Measurements from ENCODE around the gene OTOP2.

The OTOP2 gene

GRCh38 chr17:74900208-74900607, 23.9 kb upstream of the OTOP2 start:
- no peaks in the 10 kb centered on the region for H3K4me1 ChIP-seq (ENCODE audit: control insufficient read depth in 1 of 2, insufficient read depth in 2 of 2, low read length in 2 of 2)
- H4K91ac ChIP-seq (ENCODE audit: low read depth, low read length) = no peak overlapping the region
- DNase-seq = no peak
- no peak overlapping the region for H2AFZ ChIP-seq (ENCODE audit: insufficient read depth, low read length, poor library complexity)
- no peak overlapping the region for H2BK5ac ChIP-seq (ENCODE audit: low read depth, low read length, poor library complexity)
- no peak overlapping the region for H3K23ac ChIP-seq (ENCODE audit: low read length)
- no CpG with 5 or more reads among the region's 8 CpGs for WGBS (ENCODE audit: extremely low coverage, insufficient coverage, insufficient read length)
- H2BK120ac ChIP-seq (ENCODE audit: insufficient read depth, low read length, poor library complexity) = no peak overlapping the region
- no peak overlapping the region for H3K4me3 ChIP-seq (ENCODE audit: low read depth, low read length)
- no peaks in the 10 kb centered on the region for H3K27me3 ChIP-seq (ENCODE audit: insufficient read depth, low read length)
- no peak overlapping the region for H3K9ac ChIP-seq (ENCODE audit: low read length)
- no peak overlapping the region for H4K8ac ChIP-seq (ENCODE audit: low read depth, low read length)
- no peak overlapping the region for H4K12ac ChIP-seq (ENCODE audit: low read depth, low read length)
- no peak overlapping the region for H3K18ac ChIP-seq (ENCODE audit: low read length)
- H3K27ac ChIP-seq (ENCODE audit: low read depth, low read length) = no peak overlapping the region
- H2AK5ac ChIP-seq (ENCODE audit: low read length) = no peak overlapping the region
- H3K4ac ChIP-seq (ENCODE audit: low read depth, low read length) = no peak overlapping the region
- peaks cover 7% of the 10 kb centered on the region for H3K9me3 ChIP-seq (ENCODE audit: insufficient read depth, low read depth, low read length)
- H3K36me3 ChIP-seq (ENCODE audit: control insufficient read depth in 1 of 2, insufficient read depth in 2 of 2, low read length in 2 of 2) = no peaks in the 10 kb centered on the region
- no peaks in the 10 kb centered on the region for H3K79me1 ChIP-seq (ENCODE audit: low read length)
- no peaks in the 10 kb centered on the region for H3K79me2 ChIP-seq (ENCODE audit: control insufficient read depth, insufficient read depth, low read length, poor library complexity)
- H3K14ac ChIP-seq (ENCODE audit: low read length) = no peak overlapping the region
- no peak overlapping the region for H2BK12ac ChIP-seq (ENCODE audit: low read length)
- H3K4me2 ChIP-seq (ENCODE audit: low read length) = no peak overlapping the region

GRCh38 chr17:74901353-74902135, 22.5 kb upstream of the OTOP2 start:
- no peaks in the 10 kb centered on the region for H3K4me1 ChIP-seq (ENCODE audit: control insufficient read depth in 1 of 2, insufficient read depth in 2 of 2, low read length in 2 of 2)
- H2AFZ ChIP-seq (ENCODE audit: insufficient read depth, low read length, poor library complexity) = no peak overlapping the region
- H3K79me1 ChIP-seq (ENCODE audit: low read length) = no peaks in the 10 kb centered on the region
- no peak overlapping the region for H3K27ac ChIP-seq (ENCODE audit: low read depth, low read length)
- H3K79me2 ChIP-seq (ENCODE audit: control insufficient read depth, insufficient read depth, low read length, poor library complexity) = no peaks in the 10 kb centered on the region
- H3K9ac ChIP-seq (ENCODE audit: low read length) = no peak overlapping the region
- H4K91ac ChIP-seq (ENCODE audit: low read depth, low read length) = no peak overlapping the region
- H3K27me3 ChIP-seq (ENCODE audit: insufficient read depth, low read length) = no peaks in the 10 kb centered on the region
- no peak overlapping the region for H3K4me3 ChIP-seq (ENCODE audit: low read depth, low read length)
- no peak overlapping the region for H3K14ac ChIP-seq (ENCODE audit: low read length)
- no peak overlapping the region for H3K4me2 ChIP-seq (ENCODE audit: low read length)
- no peak for DNase-seq
- H3K9me3 ChIP-seq (ENCODE audit: insufficient read depth, low read depth, low read length) = peaks cover 7% of the 10 kb centered on the region
- no peak overlapping the region for H4K12ac ChIP-seq (ENCODE audit: low read depth, low read length)
- no peak overlapping the region for H3K4ac ChIP-seq (ENCODE audit: low read depth, low read length)
- H2BK120ac ChIP-seq (ENCODE audit: insufficient read depth, low read length, poor library complexity) = no peak overlapping the region
- H3K18ac ChIP-seq (ENCODE audit: low read length) = no peak overlapping the region
- no peak overlapping the region for H2BK5ac ChIP-seq (ENCODE audit: low read depth, low read length, poor library complexity)
- no peaks in the 10 kb centered on the region for H3K36me3 ChIP-seq (ENCODE audit: control insufficient read depth in 1 of 2, insufficient read depth in 2 of 2, low read length in 2 of 2)
- no CpG with 5 or more reads among the region's 14 CpGs for WGBS (ENCODE audit: extremely low coverage, insufficient coverage, insufficient read length)
- no peak overlapping the region for H2AK5ac ChIP-seq (ENCODE audit: low read length)
- no peak overlapping the region for H2BK12ac ChIP-seq (ENCODE audit: low read length)
- no peak overlapping the region for H3K23ac ChIP-seq (ENCODE audit: low read length)
- no peak overlapping the region for H4K8ac ChIP-seq (ENCODE audit: low read depth, low read length)

GRCh38 chr17:74903034-74903433, 21.0 kb upstream of the OTOP2 start:
- Histone ChIP-seq H3K27ac (ENCODE audit: low read depth, low read length) (no peak overlapping the region), H2BK12ac (ENCODE audit: low read length) (no peak overlapping the region), H3K18ac (ENCODE audit: low read length) (no peak overlapping the region), H4K91ac (ENCODE audit: low read depth, low read length) (no peak overlapping the region), H3K4me1 (ENCODE audit: control insufficient read depth in 1 of 2, insufficient read depth in 2 of 2, low read length in 2 of 2) (peaks cover 2 to 8% of the 10 kb centered on the region in 2 experiments), H3K9ac (ENCODE audit: low read length) (no peak overlapping the region), H4K8ac (ENCODE audit: low read depth, low read length) (no peak overlapping the region), H3K14ac (ENCODE audit: low read length) (no peak overlapping the region), H2BK120ac (ENCODE audit: insufficient read depth, low read length, poor library complexity) (no peak overlapping the region), H2AK5ac (ENCODE audit: low read length) (no peak overlapping the region), H3K4ac (ENCODE audit: low read depth, low read length) (no peak overlapping the region), H3K4me2 (ENCODE audit: low read length) (no peak overlapping the region), H2AFZ (ENCODE audit: insufficient read depth, low read length, poor library complexity) (no peak overlapping the region), H3K27me3 (ENCODE audit: insufficient read depth, low read length) (no peaks in the 10 kb centered on the region), H3K79me2 (ENCODE audit: control insufficient read depth, insufficient read depth, low read length, poor library complexity) (no peaks in the 10 kb centered on the region), H3K79me1 (ENCODE audit: low read length) (peaks cover 6% of the 10 kb centered on the region), H3K36me3 (ENCODE audit: control insufficient read depth in 1 of 2, insufficient read depth in 2 of 2, low read length in 2 of 2) (no peaks in the 10 kb centered on the region), H2BK5ac (ENCODE audit: low read depth, low read length, poor library complexity) (no peak overlapping the region), H4K12ac (ENCODE audit: low read depth, low read length) (no peak overlapping the region), H3K9me3 (ENCODE audit: insufficient read depth, low read depth, low read length) (peaks cover 7% of the 10 kb centered on the region), H3K4me3 (ENCODE audit: low read depth, low read length) (no peak overlapping the region), H3K23ac (ENCODE audit: low read length) (no peak overlapping the region)
- no CpG with 5 or more reads among the region's 9 CpGs for WGBS (ENCODE audit: extremely low coverage, insufficient coverage, insufficient read length)
- no peak for DNase-seq

GRCh38 chr17:74903671-74904070, 20.4 kb upstream of the OTOP2 start:
- no peak for DNase-seq
- H3K4me1 ChIP-seq (ENCODE audit: control insufficient read depth in 1 of 2, insufficient read depth in 2 of 2, low read length in 2 of 2) = peaks cover 4 to 12% of the 10 kb centered on the region in 2 experiments
- H3K79me1 ChIP-seq (ENCODE audit: low read length) = peaks cover 6% of the 10 kb centered on the region
- no peak overlapping the region for H3K23ac ChIP-seq (ENCODE audit: low read length)
- no peak overlapping the region for H3K9ac ChIP-seq (ENCODE audit: low read length)
- H2BK12ac ChIP-seq (ENCODE audit: low read length) = no peak overlapping the region
- H3K18ac ChIP-seq (ENCODE audit: low read length) = no peak overlapping the region
- no peak overlapping the region for H3K4me3 ChIP-seq (ENCODE audit: low read depth, low read length)
- H2BK120ac ChIP-seq (ENCODE audit: insufficient read depth, low read length, poor library complexity) = no peak overlapping the region
- no peaks in the 10 kb centered on the region for H3K79me2 ChIP-seq (ENCODE audit: control insufficient read depth, insufficient read depth, low read length, poor library complexity)
- H3K27me3 ChIP-seq (ENCODE audit: insufficient read depth, low read length) = no peaks in the 10 kb centered on the region
- no peak overlapping the region for H2BK5ac ChIP-seq (ENCODE audit: low read depth, low read length, poor library complexity)
- no CpG with 5 or more reads among the region's 6 CpGs for WGBS (ENCODE audit: extremely low coverage, insufficient coverage, insufficient read length)
- H4K12ac ChIP-seq (ENCODE audit: low read depth, low read length) = no peak overlapping the region
- H2AFZ ChIP-seq (ENCODE audit: insufficient read depth, low read length, poor library complexity) = no peak overlapping the region
- H3K27ac ChIP-seq (ENCODE audit: low read depth, low read length) = no peak overlapping the region
- no peak overlapping the region for H4K91ac ChIP-seq (ENCODE audit: low read depth, low read length)
- no peak overlapping the region for H3K4ac ChIP-seq (ENCODE audit: low read depth, low read length)
- H3K4me2 ChIP-seq (ENCODE audit: low read length) = no peak overlapping the region
- no peak overlapping the region for H3K14ac ChIP-seq (ENCODE audit: low read length)
- H3K9me3 ChIP-seq (ENCODE audit: insufficient read depth, low read depth, low read length) = peaks cover 7% of the 10 kb centered on the region
- no peak overlapping the region for H4K8ac ChIP-seq (ENCODE audit: low read depth, low read length)
- H2AK5ac ChIP-seq (ENCODE audit: low read length) = no peak overlapping the region
- no peaks in the 10 kb centered on the region for H3K36me3 ChIP-seq (ENCODE audit: control insufficient read depth in 1 of 2, insufficient read depth in 2 of 2, low read length in 2 of 2)

Data from trophoblast cell (in vitro differentiated cells and primary cell).